ENCODE results near the gene ZBTB21. TPM values are rescaled to one million over a fixed set of nuclear protein-coding genes. Genes with fewer than 3 reads are reported as not detected.

ZBTB21 gene
- polyA plus RNA-seq, 2 of the 4 experiments (the other 2 are of a cell fraction): 5.4 to 13.1 TPM

- Histone ChIP-seq H3K9me3 (no peaks in the 10 kb centered on the region), H3K27ac (no peak overlapping the region), H3K4me1 (peaks cover 14% of the 10 kb centered on the region; the same call in 2 of the 3 replicates), H3K4me3 (no peak overlapping the region), H3K4me2 (no peak overlapping the region)
- DNase-seq (ENCODE audit: low read depth in 1 of 2, low spot score in 1 of 2) (no peak), FAIRE-seq (no peak), ATAC-seq (no peak)
- TF ChIP-seq HMGXB4 (CRISPR knock-in tag; IDR thresholded peaks at IDR 0.05; ENCODE audit: borderline replicate concordance) (no peak), GATA3 (IDR thresholded peaks at IDR 0.05; ENCODE audit: borderline replicate concordance) (no peak), RARB (CRISPR knock-in tag; IDR thresholded peaks at IDR 0.05) (no peak), ZFP36 (IDR thresholded peaks at IDR 0.05; ENCODE audit: borderline replicate concordance, partially characterized antibody) (no peak), KDM1A (IDR thresholded peaks at IDR 0.05; ENCODE audit: low read depth) (no peak)
- WGBS (ENCODE audit: missing lambda C conversion rate): 14% methylated on average over 5 of the region's 5 CpGs
- ChIA-PET CTCF (no interaction called here), POLR2A (no interaction called here)
These were observed 45.1 kb downstream of the ZBTB21 start for GRCh38 chr21:41965045-41965444.

GRCh38 chr21:41964171-41964570 lies 46.0 kb downstream of the ZBTB21 start:
- Histone ChIP-seq H3K27ac (no peak overlapping the region), H3K9me3 (no peaks in the 10 kb centered on the region), H3K4me1 (peaks cover 17% of the 10 kb centered on the region; the same call in 2 of the 3 replicates), H3K4me2 (no peak overlapping the region), H3K4me3 (no peak overlapping the region)
- no peak for FAIRE-seq
- ChIA-PET POLR2A (no interaction called here), CTCF (interaction anchor here (1.0 kb wide), 2 partner anchors 12 to 44 kb away, joined by 3 read pairs; no protein-coding TSS in a partner anchor)
- no peak for DNase-seq (ENCODE audit: low read depth in 1 of 2, low spot score in 1 of 2)
- no peak for ATAC-seq
- WGBS (ENCODE audit: missing lambda C conversion rate): 89% methylated on average over 6 of the region's 8 CpGs
- TF ChIP-seq KDM1A (IDR thresholded peaks at IDR 0.05; ENCODE audit: low read depth) (no peak), FOXS1 (CRISPR knock-in tag; IDR thresholded peaks at IDR 0.05) (no peak), FOSL2 (IDR thresholded peaks at IDR 0.05) (no peak), FOSL2 (CRISPR knock-in tag; IDR thresholded peaks at IDR 0.05) (no peak), HMGXB4 (CRISPR knock-in tag; IDR thresholded peaks at IDR 0.05; ENCODE audit: borderline replicate concordance) (no peak), E2F6 (IDR thresholded peaks at IDR 0.05; ENCODE audit: borderline replicate concordance, low read depth) (no peak), JUNB (IDR thresholded peaks at IDR 0.05) (no peak), RARB (CRISPR knock-in tag; IDR thresholded peaks at IDR 0.05) (no peak), CHD4 (IDR thresholded peaks at IDR 0.05; ENCODE audit: borderline replicate concordance) (no peak), FOSB (CRISPR knock-in tag; IDR thresholded peaks at IDR 0.05) (no peak), BHLHE40 (IDR thresholded peaks at IDR 0.05; ENCODE audit: low read depth, low read length) (no peak), HOXB13 (CRISPR knock-in tag; IDR thresholded peaks at IDR 0.05; ENCODE audit: low read depth) (no peak), HES2 (IDR thresholded peaks at IDR 0.05) (no peak), RAD21 (conservative IDR thresholded peaks at IDR 0.05 in 1 of 2, IDR thresholded peaks at IDR 0.05 in 1 of 2) (no peak)

GRCh38 chr21:41962425-41962966 lies 47.7 kb downstream of the ZBTB21 start:
- FAIRE-seq: no peak
- H3K4me1 ChIP-seq: peaks cover 33% of the 10 kb centered on the region
- no peak overlapping the region for H3K4me3 ChIP-seq
- DNase-seq (ENCODE audit: low read depth in 1 of 2, low spot score in 1 of 2): no peak
- H3K4me2 ChIP-seq: no peak overlapping the region
- CTCF ChIA-PET: no interaction called here
- no peak for ATAC-seq
- 85% methylated on average over 10 of the region's 11 CpGs for WGBS (ENCODE audit: missing lambda C conversion rate)
- POLR2A ChIA-PET: no interaction called here
- no peaks in the 10 kb centered on the region for H3K9me3 ChIP-seq
- H3K27ac ChIP-seq: no peak overlapping the region
- TF ChIP-seq HOXA7 (CRISPR knock-in tag; IDR thresholded peaks at IDR 0.05) (no peak), RAD21 (conservative IDR thresholded peaks at IDR 0.05 in 1 of 2, IDR thresholded peaks at IDR 0.05 in 1 of 2) (no peak), CBX2 (IDR thresholded peaks at IDR 0.05; ENCODE audit: borderline replicate concordance, low read depth) (no peak), ATOH8 (CRISPR knock-in tag; IDR thresholded peaks at IDR 0.05; ENCODE audit: low read depth) (no peak), FOSB (CRISPR knock-in tag; IDR thresholded peaks at IDR 0.05) (no peak), NPAS2 (CRISPR knock-in tag; IDR thresholded peaks at IDR 0.05; ENCODE audit: borderline replicate concordance) (no peak), BHLHE40 (IDR thresholded peaks at IDR 0.05; ENCODE audit: low read depth, low read length) (no peak), MAX (IDR thresholded peaks at IDR 0.05) (no peak), RARB (CRISPR knock-in tag; IDR thresholded peaks at IDR 0.05) (no peak), ELK1 (IDR thresholded peaks at IDR 0.05; ENCODE audit: low read depth, low read length) (no peak), USF2 (IDR thresholded peaks at IDR 0.05) (no peak), ZSCAN20 (CRISPR knock-in tag; IDR thresholded peaks at IDR 0.05) (no peak), TFCP2L1 (CRISPR knock-in tag; IDR thresholded peaks at IDR 0.05) (no peak), POLR2A (IDR thresholded peaks at IDR 0.05; ENCODE audit: low read length) (no peak), FOXS1 (CRISPR knock-in tag; IDR thresholded peaks at IDR 0.05) (no peak)

All from A549 (cell line).